ENCODE data around the gene ZFYVE27.

ZFYVE27 gene

DNA sequence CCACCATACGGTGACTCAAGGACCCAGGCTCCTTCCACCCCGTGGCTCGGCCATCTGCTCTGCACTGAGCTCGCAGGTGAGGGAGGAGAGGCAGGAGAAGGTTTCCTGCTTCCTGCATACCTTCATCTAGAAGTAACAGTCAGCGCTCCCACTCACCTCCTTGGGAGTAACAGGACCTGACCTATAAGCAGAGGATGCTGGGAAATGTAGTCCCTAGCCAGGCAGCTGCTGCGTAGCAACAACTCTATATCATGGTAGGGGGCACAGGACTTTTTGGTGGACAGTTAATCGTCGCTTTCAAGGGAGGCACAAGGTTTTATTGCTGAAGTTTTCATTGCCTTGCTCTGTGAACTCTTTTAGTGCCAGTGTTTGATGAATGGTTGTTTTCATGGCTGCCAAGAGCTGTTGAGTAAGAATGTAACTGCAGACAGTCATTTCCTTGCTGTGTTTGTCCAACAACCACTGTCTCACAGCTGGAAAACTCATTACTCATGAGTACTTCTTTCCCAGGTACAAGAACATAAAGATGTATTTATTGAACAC lies 10.2 kb upstream of the ZFYVE27 start:
- peak; percentile 89 for DNase-seq (ENCODE audit: low read depth)
- peak overlapping the region; percentile 43 for H3K4me3 ChIP-seq (ENCODE audit: low read length)
- TF ChIP-seq, protein P1, sequence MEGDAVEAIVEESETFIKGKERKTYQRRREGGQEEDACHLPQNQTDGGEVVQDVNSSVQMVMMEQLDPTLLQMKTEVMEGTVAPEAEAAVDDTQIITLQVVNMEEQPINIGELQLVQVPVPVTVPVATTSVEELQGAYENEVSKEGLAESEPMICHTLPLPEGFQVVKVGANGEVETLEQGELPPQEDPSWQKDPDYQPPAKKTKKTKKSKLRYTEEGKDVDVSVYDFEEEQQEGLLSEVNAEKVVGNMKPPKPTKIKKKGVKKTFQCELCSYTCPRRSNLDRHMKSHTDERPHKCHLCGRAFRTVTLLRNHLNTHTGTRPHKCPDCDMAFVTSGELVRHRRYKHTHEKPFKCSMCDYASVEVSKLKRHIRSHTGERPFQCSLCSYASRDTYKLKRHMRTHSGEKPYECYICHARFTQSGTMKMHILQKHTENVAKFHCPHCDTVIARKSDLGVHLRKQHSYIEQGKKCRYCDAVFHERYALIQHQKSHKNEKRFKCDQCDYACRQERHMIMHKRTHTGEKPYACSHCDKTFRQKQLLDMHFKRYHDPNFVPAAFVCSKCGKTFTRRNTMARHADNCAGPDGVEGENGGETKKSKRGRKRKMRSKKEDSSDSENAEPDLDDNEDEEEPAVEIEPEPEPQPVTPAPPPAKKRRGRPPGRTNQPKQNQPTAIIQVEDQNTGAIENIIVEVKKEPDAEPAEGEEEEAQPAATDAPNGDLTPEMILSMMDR (IDR thresholded peaks at IDR 0.05; ENCODE audit: insufficient read depth, low read depth, low read length, missing control alignments), result no peak

- TF ChIP-seq, protein P1 (IDR thresholded peaks at IDR 0.05; ENCODE audit: insufficient read depth, low read depth, low read length, missing control alignments), result no peak
- DNase-seq (ENCODE audit: low read depth), result no peak
- H3K4me3 ChIP-seq (ENCODE audit: low read length), result no peak overlapping the region
Observed at GRCh38 chr10:97729014-97729413, 7.9 kb upstream of the ZFYVE27 start.

DNA sequence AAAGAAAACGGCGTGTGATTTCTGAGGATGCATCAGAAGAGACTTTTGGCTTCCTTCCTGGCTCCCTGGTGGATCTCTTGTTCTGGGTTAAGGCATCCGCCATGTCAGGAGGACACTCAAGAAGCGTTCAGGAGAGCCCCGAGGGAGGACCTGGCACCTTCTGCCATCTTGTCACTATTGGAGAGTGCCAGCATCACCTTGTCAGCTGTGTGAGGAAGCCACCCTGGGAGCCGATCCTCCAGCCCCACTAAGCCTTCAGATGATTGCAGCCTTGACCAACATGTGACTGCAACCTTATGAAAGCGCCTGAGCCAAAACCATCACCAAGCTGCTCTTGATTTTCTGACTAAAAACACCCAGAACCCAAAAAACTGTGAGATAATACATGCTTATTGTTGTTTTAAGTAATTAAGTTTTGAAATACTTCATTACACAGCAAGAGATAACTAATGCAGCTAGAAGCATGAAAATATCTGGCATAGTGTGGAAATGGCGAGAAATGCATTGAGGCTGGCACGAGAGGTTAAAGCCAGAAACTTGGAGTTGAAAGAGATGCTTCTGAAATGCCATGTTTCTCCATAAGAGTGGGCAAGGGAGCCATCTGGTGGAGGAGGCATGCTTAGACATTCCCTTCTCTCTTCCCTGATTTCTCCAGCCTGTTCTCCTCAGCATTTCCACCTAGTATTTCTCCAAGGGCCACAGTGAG lies 5.4 kb upstream of the ZFYVE27 start:
- TF ChIP-seq, protein P1 (IDR thresholded peaks at IDR 0.05; ENCODE audit: insufficient read depth, low read depth, low read length, missing control alignments), result peak; percentile 92
- DNase-seq (ENCODE audit: low read depth), result peak; percentile 81
- no peak overlapping the region for H3K4me3 ChIP-seq (ENCODE audit: low read length)

DNA sequence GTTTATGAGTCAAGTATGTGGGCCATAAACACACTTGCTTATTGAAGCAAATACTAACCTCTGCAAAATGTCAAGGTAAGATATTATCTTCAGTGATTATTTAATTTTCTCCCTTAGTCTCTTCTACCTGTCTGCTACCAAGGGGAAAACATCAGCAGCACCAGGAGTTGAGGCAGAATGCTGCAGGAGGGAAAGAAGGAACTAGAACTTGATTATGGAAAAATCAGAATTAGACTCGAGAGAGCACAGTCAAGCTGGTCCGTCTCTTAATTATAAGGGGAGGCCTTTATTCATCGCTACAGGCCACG lies 4.9 kb upstream of the ZFYVE27 start:
- TF ChIP-seq, protein P1 (IDR thresholded peaks at IDR 0.05; ENCODE audit: insufficient read depth, low read depth, low read length, missing control alignments), result no peak
- no peak for DNase-seq (ENCODE audit: low read depth)
- no peak overlapping the region for H3K4me3 ChIP-seq (ENCODE audit: low read length)

- H3K4me3 ChIP-seq (ENCODE audit: low read length), result no peak overlapping the region
- TF ChIP-seq, protein P1 (IDR thresholded peaks at IDR 0.05; ENCODE audit: insufficient read depth, low read depth, low read length, missing control alignments), result no peak
- DNase-seq (ENCODE audit: low read depth), result peak; percentile 74
Observed at GRCh38 chr10:97733256-97733655, 3.7 kb upstream of the ZFYVE27 start.

- DNase-seq (ENCODE audit: low read depth), result no peak
- TF ChIP-seq, protein P1 (IDR thresholded peaks at IDR 0.05; ENCODE audit: insufficient read depth, low read depth, low read length, missing control alignments), result no peak
- H3K4me3 ChIP-seq (ENCODE audit: low read length), result no peak overlapping the region
Observed at GRCh38 chr10:97734021-97734420, 2.9 kb upstream of the ZFYVE27 start.

DNA sequence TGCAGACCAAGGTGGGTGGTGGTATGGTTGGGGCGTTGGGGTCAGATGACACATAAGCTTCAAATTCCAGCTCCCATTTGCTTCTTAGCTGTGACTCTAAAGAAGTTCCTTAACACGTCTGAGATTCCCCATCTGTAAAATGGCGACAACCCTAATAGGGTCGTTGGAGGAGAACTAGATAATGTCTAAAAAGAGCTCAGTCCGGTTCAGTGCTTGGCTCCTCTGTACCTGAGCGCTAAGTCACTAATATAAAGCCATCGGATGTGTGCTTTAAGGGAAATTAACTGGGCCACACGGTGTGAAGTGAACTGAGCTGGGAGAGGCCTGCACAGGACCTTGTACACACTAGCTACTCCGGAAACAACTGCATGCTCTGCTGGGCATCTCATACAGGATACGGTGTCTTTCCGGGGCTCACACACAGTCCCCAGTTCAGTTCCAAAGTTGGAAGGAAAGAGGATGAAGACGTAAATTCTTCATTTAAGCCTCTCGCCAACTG lies 476 bp upstream of the ZFYVE27 start:
- DNase-seq (ENCODE audit: low read depth), result no peak
- TF ChIP-seq, protein P1 (IDR thresholded peaks at IDR 0.05; ENCODE audit: insufficient read depth, low read depth, low read length, missing control alignments), result no peak
- H3K4me3 ChIP-seq (ENCODE audit: low read length), result peak overlapping the region; percentile 94
